HG02852 (cell line): ENCODE data around the gene SEPTIN12.

Source experiments
- ATAC-seq: cut with Tn5 transposase; IDR thresholded peaks from one replicate; pipeline ENCODE4 v1.9.1; 2021; ENCODE audit warnings: mild to moderate bottlenecking, moderate library complexity; ENCODE audit not compliant: unreplicated experiment

SEPTIN12 gene

DNA sequence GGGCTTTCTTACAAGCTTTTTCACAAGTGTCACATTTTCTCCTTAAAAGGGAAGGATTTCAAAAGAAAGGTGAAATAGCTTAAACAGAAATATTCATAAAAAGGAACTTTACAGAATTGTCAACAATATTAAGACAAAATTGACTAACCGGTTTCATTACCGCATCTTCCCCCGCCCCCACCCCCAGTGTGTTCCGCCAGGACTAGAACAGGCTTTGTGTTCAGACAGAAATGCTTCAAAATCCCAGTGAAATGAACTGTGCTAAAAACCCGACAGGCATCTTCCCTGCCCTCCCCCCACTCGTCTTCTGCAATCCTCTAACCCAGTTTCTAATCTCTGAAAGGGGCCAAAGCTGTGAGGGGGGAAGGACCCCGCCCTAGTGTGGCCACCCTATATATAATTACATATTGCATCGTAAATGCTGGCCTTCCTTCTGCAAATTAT, 15.3 kb upstream of the SEPTIN12 start:
- ATAC-seq, result no peak

GRCh38 chr16:4802659-4803287, 14.6 kb upstream of the SEPTIN12 start:
- ATAC-seq, result peak; percentile 93

GRCh38 chr16:4801962-4802658, 14.0 kb upstream of the SEPTIN12 start, which contains the start of gene ROGDI:
ROGDI (minus strand) TSS chr16:4802633; CDS start chr16:4802571, 62 bp downstream.
- ATAC-seq, result peak; percentile 57

- no peak for ATAC-seq
Observed at GRCh38 chr16:4801051-4801961, 13.2 kb upstream of the SEPTIN12 start.

GRCh38 chr16:4800290-4801041, 12.3 kb upstream of the SEPTIN12 start:
- ATAC-seq, result no peak

DNA sequence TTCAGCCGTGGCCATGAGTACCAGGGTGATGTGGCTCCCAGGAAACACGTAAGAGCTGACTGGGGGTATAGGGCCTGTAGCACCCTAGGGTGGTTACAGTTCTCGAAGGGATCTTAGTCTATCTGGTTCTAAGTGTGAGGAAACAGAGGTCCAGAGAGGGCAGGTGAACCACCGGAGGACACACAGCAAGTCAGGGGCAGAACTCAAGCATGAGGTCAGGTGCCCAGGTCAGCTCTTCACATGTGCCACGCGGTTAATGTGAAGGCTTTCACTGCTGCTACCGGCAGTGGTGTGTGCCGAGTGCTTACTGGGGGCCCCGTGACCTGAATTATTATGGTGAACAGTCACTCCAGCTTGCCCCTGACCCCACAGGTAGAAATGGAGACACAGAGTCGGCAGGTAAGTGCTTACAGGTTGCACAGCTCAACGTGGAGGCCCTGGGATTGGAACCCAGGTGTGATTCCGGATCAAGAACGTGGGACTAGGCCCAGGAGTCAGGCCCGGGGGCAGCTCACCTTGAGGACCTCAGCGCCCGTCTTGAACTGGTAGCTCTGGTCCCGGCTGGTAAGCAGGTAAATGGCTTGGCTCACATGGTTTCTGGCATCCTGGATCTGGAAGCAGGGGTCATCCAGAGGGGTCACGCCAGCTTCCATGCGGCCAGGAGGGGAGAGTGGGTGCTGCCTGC, 11.2 kb upstream of the SEPTIN12 start:
- no peak for ATAC-seq

DNA sequence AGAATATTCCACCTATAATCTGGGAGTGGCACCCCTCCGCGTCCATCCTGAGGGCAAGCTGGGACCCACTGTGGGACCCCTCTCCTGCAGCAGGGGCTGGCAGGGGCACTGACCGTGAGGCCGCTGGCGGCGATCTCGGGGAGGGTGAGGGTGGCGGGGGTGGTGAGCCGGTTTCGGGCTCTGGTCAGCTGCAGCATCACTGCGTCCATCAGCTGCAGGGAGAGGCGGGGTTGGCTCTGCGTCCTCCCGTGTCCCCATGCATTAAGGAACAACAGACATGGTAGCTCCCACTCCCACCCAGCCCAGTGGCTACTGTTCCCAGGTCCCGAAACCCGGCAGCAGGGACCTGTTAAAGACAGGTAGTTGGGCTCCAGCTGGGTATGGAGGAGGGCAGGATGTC, 10.3 kb upstream of the SEPTIN12 start:
- ATAC-seq, result no peak

DNA sequence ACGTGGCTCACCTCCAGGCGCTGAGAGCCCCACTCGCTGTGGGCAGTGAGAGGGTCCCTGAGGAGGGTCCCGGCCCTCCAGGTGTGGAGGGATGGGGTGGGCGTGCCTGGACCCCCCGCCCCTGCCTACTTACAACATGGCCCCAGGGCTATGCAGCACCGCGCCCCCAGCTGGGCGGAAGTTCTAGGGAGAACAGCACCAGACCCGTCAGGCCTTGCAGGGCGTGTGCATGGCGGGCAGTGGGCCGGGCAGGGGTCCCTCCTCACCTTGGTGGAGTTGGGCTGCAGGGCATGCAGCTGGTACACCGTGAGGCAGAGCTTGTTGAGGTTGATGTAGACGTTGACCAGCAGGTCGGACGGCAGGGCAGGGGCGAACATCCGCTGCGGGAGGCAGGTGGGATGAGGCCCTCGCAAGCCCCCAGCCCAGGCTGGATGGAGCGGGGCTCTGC, 9.7 kb upstream of the SEPTIN12 start:
- ATAC-seq, result no peak

DNA sequence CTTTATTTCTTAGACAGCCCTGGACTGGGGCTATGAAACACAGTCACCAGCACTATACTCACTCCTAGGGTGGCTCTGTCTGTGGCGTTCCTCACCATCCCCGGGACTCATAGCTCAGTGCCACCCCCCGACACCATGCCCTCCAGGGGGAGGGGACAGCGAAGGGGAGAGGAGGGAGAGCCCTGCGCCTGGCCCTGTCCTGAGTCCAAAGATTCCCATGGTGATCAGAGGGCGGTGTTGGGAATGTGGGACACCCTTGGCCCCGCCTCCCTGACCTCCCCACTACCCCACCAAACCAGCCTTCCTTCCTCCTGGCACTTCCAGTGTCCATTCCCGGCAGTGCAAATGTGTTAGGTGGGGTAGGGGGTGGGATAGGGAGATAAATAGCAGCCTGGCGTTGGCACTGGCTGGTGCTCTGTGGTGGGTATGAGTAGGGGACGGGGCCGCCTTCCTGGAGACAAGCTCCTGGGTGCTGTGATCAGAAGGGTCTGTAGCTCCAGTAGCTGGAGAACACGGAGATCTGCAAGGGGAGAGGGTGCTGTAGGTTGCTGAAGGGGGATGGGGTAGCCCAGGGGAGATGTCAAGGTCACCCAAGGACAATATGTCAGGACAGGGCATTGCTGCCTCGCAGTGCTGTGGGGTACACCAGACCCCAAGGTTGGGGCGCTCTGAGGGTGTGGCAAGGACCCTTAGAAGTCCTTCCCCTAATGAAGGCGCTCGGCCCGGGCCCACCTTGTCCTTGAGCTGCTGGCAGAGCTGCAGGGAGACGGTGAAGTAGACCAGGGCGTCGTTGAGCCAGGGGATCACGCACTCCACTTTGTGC, 9.0 kb upstream of the SEPTIN12 start:
- no peak for ATAC-seq

DNA sequence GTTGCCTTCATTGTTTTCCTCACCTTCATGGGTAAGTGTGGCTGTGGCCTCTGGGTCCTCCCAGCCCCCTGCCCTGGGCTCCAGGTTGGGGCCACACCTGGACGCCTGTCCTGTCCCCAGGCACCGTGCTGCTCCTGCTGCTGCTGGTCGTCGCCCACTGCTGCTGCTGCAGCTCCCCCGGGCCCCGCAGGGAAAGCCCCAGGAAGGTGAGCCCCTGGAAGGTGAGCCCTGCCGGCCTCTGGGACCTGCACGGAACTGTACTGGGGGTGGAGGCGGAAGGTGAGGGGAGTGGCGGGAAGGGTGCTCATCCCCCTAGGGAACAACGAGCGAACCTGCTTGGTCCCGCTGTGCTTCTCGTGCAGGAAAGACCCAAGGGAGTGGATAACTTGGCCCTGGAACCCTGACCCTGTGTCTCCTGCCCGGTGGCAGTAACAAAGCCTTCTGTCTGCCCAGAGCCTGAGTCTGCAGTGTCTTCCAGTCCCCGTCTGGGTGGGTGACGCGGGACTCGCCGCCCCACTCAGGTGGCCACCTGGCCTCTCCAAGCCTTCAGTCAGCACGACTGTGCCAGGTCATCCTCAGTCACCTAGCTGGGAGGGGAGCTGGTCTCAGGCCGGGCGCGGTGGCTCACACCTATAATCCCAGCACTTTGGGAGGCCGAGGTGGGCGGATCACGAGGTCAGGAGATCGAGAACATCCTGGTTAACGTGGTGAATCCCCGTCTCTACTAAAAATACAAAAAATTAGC, 7.9 kb upstream of the SEPTIN12 start:
- ATAC-seq, result no peak

GRCh38 chr16:4795181-4795827, 7.2 kb upstream of the SEPTIN12 start, which contains the start of gene SMIM22:
SMIM22 (plus strand) TSS chr16:4795369; CDS start chr16:4795735, 366 bp downstream.
- no peak for ATAC-seq

DNA sequence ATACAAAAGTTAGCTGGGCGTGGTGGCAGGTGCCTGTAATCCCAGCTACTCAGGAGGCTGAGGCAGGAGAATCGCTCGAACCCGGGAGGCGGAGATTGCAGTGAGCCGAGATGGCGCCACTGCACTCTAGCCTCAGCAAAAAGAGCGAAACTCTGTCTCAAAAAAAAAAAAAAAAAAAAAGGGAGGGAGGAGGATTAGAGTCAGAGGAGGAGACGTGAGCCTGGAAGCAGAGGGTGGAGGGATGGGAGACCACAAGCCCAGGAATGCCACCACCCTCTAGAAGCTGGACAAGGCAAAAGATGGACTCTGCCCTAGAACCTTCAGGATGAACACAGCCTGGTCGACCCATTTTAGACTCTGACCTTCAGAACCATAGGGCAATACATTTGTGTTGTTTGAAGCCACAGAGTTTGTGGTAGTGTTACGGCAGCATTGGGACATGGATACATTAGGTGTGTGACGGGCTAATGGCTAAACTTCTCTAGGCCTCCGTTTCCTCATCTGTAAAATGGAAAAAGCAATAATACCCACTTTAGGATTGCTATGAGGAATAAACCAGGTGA, 4.9 kb upstream of the SEPTIN12 start:
- ATAC-seq, result no peak

DNA sequence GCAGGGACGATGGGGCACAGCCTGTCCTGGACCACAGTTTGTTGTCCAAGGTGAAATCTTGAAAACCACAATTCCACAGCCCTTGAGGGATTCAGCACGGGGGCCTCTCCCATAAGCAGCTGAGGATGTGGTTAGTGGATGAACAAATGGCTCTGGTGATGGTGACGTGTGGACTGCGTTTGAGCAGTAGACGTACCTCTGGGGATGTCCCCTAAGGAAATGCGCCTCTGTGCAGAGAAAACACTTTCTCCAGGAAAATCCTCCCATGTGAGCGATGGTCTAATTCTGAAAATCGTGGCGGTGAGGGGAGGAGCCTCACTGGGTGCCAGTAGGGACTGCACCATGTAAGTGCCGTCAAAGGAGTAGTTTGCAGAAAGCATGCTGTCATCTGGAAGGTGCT, 2.7 kb upstream of the SEPTIN12 start:
- no peak for ATAC-seq

DNA sequence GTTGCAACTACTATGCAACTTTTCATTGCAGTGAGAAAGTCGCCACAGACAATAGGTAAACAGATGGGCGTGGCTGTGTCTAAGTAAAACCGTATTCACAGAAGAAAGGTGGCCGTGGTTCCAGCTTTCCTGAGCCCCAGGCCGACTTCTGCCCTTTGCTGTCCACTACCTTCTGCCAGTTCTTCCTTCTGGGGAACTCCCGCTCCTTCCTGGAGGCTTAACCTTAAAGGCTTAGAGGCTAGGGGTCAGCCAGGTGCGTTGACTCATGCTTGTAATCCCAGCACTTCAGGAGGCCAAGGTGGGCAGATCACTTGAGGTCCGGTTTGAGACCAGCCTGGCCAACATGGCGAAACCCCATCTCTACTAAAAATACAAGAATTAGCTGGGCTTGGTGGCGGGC, 2.1 kb upstream of the SEPTIN12 start:
- ATAC-seq, result no peak

- no peak for ATAC-seq
Observed at GRCh38 chr16:4788910-4789309, 765 bp upstream of the SEPTIN12 start.

- no peak for ATAC-seq
Observed at GRCh38 chr16:4788489-4788889, 344 bp upstream of the SEPTIN12 start.

DNA sequence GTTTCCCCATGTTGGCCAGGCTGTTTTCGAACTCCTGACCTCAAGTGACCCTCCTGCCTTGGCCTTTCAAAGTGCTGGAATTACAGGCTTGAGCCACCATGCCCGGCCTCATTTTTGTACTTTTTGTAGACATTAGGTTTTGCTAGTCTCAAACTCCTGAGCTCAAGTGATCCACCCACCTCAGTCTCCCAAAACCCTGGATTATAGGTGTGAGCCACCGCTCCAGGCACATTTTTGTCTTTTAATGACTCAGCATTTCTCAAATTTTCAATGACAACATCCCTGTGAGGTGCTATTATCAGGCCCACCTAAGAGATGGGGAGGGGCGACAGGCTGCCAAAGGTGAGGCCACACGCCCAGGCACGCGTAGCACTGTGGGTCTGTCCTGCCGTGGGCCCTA, 1.1 kb downstream of the SEPTIN12 start:
- ATAC-seq, result no peak
